A549 treated with ZK216348 at 1 μM for 4 hours (cell line): ENCODE measurements around the gene NCBP2L. TPM values are rescaled to one million over a fixed set of nuclear protein-coding genes. Genes with fewer than 3 reads are reported as not detected.

Source experiments
- total RNA-seq: library from RNA; stranded (reverse); fragments of 200-300 nt; extraction: Qiagen RNA extraction; gene quantifications from 5 replicates; pipeline ENCODE4 v1.2.3, GENCODE V29; 2022; ENCODE audit warnings: low read depth

Gene NCBP2L
- not detected in 5 replicates for total RNA-seq

DNA sequence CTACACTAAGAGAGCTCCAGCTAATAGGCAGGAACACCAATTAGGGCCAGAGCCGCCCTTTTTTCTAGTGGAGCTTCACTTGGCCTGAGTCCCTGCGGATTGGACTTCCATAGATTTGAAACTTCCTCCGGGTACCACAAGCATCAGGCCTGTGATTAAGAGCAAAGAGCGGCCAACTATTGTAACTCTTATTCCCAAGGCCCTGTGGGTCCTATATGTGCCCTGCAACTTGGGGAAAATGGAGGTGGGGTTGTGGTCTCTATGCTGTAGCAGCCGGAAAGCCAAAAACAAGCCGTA lies at the start of gene NCBP2L:
TSS of gene NCBP2L (plus strand) at position 198 of the 297 bp plus-strand sequence. CDS start 16,488 bp downstream, outside the sequence.

DNA sequence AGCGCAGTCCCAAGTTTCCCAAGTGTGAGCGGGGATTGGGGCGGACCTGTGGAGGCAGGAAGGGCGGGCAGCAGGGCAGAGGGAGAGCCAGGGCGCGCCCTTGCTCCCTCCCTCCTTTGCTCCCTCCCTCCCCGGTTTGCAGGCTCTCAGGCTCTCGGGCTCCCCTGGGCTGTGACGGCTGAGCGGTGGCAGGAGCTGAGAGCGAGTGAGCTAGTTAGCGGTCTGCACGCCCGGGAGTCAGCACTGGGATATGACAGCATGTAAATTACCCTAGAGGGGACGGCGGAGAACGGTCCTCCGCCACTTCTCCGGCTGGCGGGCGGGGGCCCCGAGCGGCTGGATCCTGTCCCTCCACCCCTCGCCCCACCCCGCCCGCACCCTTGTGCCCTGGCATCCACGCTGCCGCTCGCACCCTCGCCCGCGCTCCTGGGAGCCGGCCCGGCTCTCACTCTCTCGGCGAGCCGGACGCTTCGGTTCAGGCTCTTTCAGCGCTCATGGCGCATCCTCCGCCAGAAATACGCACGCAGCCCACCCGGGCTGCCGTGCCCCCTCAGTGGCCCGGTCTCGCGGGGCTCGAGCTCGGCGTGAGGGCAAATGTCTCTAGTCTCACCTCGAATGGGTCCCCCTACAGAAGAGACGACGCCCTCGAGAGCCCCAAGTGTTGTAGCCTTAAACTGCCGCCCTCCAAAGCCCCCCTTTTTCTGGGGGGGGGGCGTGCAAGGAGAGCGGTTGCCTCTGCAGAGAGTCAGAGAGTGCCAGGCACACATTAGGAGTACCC lies 1.6 kb upstream of the NCBP2L start, which contains the start of gene TSC22D3:
TSS of gene TSC22D3 (minus strand) at position 54 of the 778 bp plus-strand sequence. CDS start 368 bp downstream, outside the sequence.

DNA sequence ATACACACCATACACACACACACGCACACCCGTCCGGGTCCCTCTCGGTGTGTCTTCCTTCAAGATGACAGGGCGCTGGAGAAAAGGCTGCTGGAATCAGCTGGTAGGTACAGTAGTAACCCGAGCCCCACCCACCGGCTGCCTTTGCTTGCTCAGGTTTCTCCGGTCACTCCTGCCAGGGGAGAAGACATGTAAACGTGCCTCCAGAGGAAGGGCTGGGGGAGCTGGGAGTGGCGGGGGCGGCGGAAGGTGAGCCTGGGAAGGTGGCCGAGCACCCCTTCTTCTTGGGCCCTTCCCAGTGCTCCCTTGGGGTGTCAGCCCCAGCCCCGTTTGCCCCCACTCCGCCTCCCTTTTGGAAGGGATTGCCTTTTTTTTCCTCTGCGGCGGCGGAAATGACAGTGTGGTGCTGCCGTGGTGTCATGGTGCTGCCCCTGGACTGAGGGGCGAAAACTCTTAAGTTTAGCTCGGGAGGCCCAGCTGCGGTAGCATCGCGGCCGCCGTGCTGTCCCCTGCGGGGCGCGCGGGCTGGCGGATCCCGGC lies 48.2 kb downstream of the NCBP2L start, which contains the start of gene MID2:
TSS of gene MID2 (plus strand) at position 169 of the 540 bp plus-strand sequence. CDS start 561 bp downstream, outside the sequence.

Other genes starting within 250 kb of the NCBP2L start
- 88.5 to 117 TPM (median 94.0 TPM) in 5 replicates for gene PRPS1, start 149.2 kb upstream of the NCBP2L start, total RNA-seq
- 77.2 to 95.4 TPM (median 90.2 TPM) in 5 replicates for gene TSC22D3, start 1.9 kb upstream of the NCBP2L start, total RNA-seq
- 6.4 to 10.3 TPM (median 8.5 TPM) in 5 replicates for gene MID2, start 48.1 kb downstream of the NCBP2L start, total RNA-seq
- not detected in 5 replicates for gene TEX13B, start 204.6 kb downstream of the NCBP2L start, total RNA-seq